NCI-H2029 treated with DMSO at 0.1 percent for 48 hours (cell line): ENCODE measurements around the gene MPRIP.
A peak's percentile ranks its signal among the peaks of the same experiment; 100 is the strongest.

Experiments
- DNase-seq: peaks from one replicate; lab custom pipeline; 2025; lab: John Stamatoyannopoulos, UW

The MPRIP gene

GRCh38 chr17:17050346-17051345 is 8.4 kb downstream of the MPRIP start:
- DNase-seq: no peak

- DNase-seq: no peak
These were observed 9.1 kb downstream of the MPRIP start for GRCh38 chr17:17051380-17051779.

- DNase-seq: no peak
These were observed 9.7 kb downstream of the MPRIP start for GRCh38 chr17:17051791-17052461.

GRCh38 chr17:17052462-17053221 is 10.4 kb downstream of the MPRIP start:
- DNase-seq: no peak

GRCh38 chr17:17053446-17054379 is 11.5 kb downstream of the MPRIP start:
- no peak for DNase-seq

- no peak for DNase-seq
These were observed 12.4 kb downstream of the MPRIP start for GRCh38 chr17:17054636-17055035.

GRCh38 chr17:17055286-17056155 is 13.3 kb downstream of the MPRIP start:
- no peak for DNase-seq

- no peak for DNase-seq
These were observed 13.9 kb downstream of the MPRIP start for GRCh38 chr17:17056156-17056539.

GRCh38 chr17:17057057-17057551 is 14.8 kb downstream of the MPRIP start:
- DNase-seq: no peak

GRCh38 chr17:17058304-17058703 is 16.0 kb downstream of the MPRIP start:
- no peak for DNase-seq

GRCh38 chr17:17059301-17059890 is 17.1 kb downstream of the MPRIP start:
- DNase-seq: no peak

- DNase-seq: no peak
These were observed 18.0 kb downstream of the MPRIP start for GRCh38 chr17:17060001-17060922.

GRCh38 chr17:17060930-17061329 is 18.7 kb downstream of the MPRIP start:
- DNase-seq: no peak

- DNase-seq: no peak
These were observed 19.3 kb downstream of the MPRIP start for GRCh38 chr17:17061516-17061915.

GRCh38 chr17:17062356-17062755 is 20.1 kb downstream of the MPRIP start:
- no peak for DNase-seq

- DNase-seq: no peak
These were observed 20.6 kb downstream of the MPRIP start for GRCh38 chr17:17062866-17063265.

GRCh38 chr17:17063546-17064122 is 21.4 kb downstream of the MPRIP start:
- DNase-seq: peak; percentile 37

GRCh38 chr17:17064322-17064721 is 22.1 kb downstream of the MPRIP start:
- DNase-seq: no peak
